Right renal cortex interstitium (tissue), 3 donors: Measurements from ENCODE around the gene MYH10. TPM values are rescaled to one million over a fixed set of nuclear protein-coding genes. Genes with fewer than 3 reads are reported as not detected.

Source experiments
- DNase-seq, 3 donors: peaks; one replicate each; pipeline ENCODE4 v3.0.0-alpha.2; 2013; ENCODE audit warnings: low read depth in 3 of 3, low spot score in 2 of 3
- polyA plus RNA-seq, 3 donors: library from polyadenylated mRNA; unstranded; fragments of 120-200 nt; gene quantifications; one replicate each; pipeline ENCODE4 v1.2.1, GENCODE V29; 2013; ENCODE audit not compliant: insufficient read length in 3 of 3

Gene MYH10
- polyA plus RNA-seq, 3 donors = 237 to 285 (median 254) TPM

- no peak for DNase-seq
These were observed 129.9 kb downstream of the MYH10 start for GRCh38 chr17:8500609-8501008.

GRCh38 chr17:8499614-8500013, 130.9 kb downstream of the MYH10 start:
- no peak for DNase-seq

- DNase-seq = no peak
These were observed 131.4 kb downstream of the MYH10 start for GRCh38 chr17:8499171-8499570.

GRCh38 chr17:8496081-8496480, 134.4 kb downstream of the MYH10 start:
- DNase-seq = no peak

GRCh38 chr17:8494506-8495111, 135.9 kb downstream of the MYH10 start:
- DNase-seq = no peak

GRCh38 chr17:8494021-8494420, 136.5 kb downstream of the MYH10 start:
- no peak for DNase-seq

GRCh38 chr17:8492121-8492520, 138.4 kb downstream of the MYH10 start:
- DNase-seq = no peak

- no peak for DNase-seq
These were observed 140.1 kb downstream of the MYH10 start for GRCh38 chr17:8490256-8491023.

- DNase-seq = no peak
These were observed 140.7 kb downstream of the MYH10 start for GRCh38 chr17:8489841-8490240.

GRCh38 chr17:8488901-8489300, 141.6 kb downstream of the MYH10 start:
- no peak for DNase-seq

GRCh38 chr17:8488491-8488890, 142.0 kb downstream of the MYH10 start:
- no peak for DNase-seq

- no peak for DNase-seq
These were observed 142.8 kb downstream of the MYH10 start for GRCh38 chr17:8487743-8488142.

- no peak for DNase-seq
These were observed 143.3 kb downstream of the MYH10 start for GRCh38 chr17:8487130-8487645.

GRCh38 chr17:8485491-8485890, 145.0 kb downstream of the MYH10 start:
- no peak for DNase-seq

GRCh38 chr17:8484465-8484864, 146.1 kb downstream of the MYH10 start:
- no peak for DNase-seq

GRCh38 chr17:8482546-8482945, 148.0 kb downstream of the MYH10 start:
- no peak for DNase-seq

GRCh38 chr17:8481703-8482102, 148.8 kb downstream of the MYH10 start:
- DNase-seq = no peak

GRCh38 chr17:8481089-8481488, 149.4 kb downstream of the MYH10 start:
- DNase-seq = no peak

- no peak for DNase-seq
These were observed 150.2 kb downstream of the MYH10 start for GRCh38 chr17:8480011-8480976.

- DNase-seq = no peak
These were observed 151.0 kb downstream of the MYH10 start for GRCh38 chr17:8479431-8479947.
